HG02623 (cell line): ENCODE results near the gene HSPA5.
"Not testable (repeated sequence)": the region's sequence is repeated elsewhere in the genome, so short reads cannot be mapped to it uniquely, and the experiment has no call there.

ENCODE experiments used
- ATAC-seq: cut with Tn5 transposase; IDR thresholded peaks from one replicate; pipeline ENCODE4 v1.9.1; 2021; ENCODE audit warnings: moderate library complexity; ENCODE audit not compliant: unreplicated experiment

HSPA5 gene

GRCh38 chr9:125194466-125194865, 46.7 kb downstream of the HSPA5 start:
- not testable (repeated sequence) for ATAC-seq

GRCh38 chr9:125190361-125190801, 50.8 kb downstream of the HSPA5 start:
- no peak for ATAC-seq

- peak; percentile 95 for ATAC-seq
Observed at GRCh38 chr9:125189361-125190289, 51.5 kb downstream of the HSPA5 start, which contains the start of gene PPP6C. Gene PPP6C (minus strand): TSS chr9:125189803. CDS start chr9:125189718, 85 bp downstream.

GRCh38 chr9:125189011-125189360, 52.2 kb downstream of the HSPA5 start:
- peak; percentile 10 for ATAC-seq
